NB4 (cell line): ENCODE results near the gene CTNS.

ENCODE experiments used
- DNase-seq: peaks from one replicate; pipeline ENCODE4 v3.0.0; 2010; ENCODE audit warnings: low read depth
- H3K4me3 ChIP-seq: one replicate; pipeline ENCODE4 v1.5.1; 2011; ENCODE audit warnings: mild to moderate bottlenecking, low read depth, low read length, moderate library complexity
- MYC ChIP-seq: IDR thresholded peaks from 2 replicates; pipeline ENCODE4 v1.6.1; 2011; ENCODE audit warnings: low read depth, low read length
- POLR2A ChIP-seq: IDR thresholded peaks from 2 replicates; pipeline ENCODE4 v1.6.1; 2011; ENCODE audit warnings: mild to moderate bottlenecking; ENCODE audit not compliant: insufficient read length; ENCODE audit errors: extremely low read depth
- TF ChIP-seq, protein P1 (sequence below): IDR thresholded peaks from 2 replicates; pipeline ENCODE4 v1.6.1; 2011; ENCODE audit warnings: low read depth, low read length
- TF ChIP-seq, protein P2 (sequence below): IDR thresholded peaks from one replicate; pipeline ENCODE4 v1.5.1; 2012; ENCODE audit warnings: low read depth, low read length

CTNS gene

DNA sequence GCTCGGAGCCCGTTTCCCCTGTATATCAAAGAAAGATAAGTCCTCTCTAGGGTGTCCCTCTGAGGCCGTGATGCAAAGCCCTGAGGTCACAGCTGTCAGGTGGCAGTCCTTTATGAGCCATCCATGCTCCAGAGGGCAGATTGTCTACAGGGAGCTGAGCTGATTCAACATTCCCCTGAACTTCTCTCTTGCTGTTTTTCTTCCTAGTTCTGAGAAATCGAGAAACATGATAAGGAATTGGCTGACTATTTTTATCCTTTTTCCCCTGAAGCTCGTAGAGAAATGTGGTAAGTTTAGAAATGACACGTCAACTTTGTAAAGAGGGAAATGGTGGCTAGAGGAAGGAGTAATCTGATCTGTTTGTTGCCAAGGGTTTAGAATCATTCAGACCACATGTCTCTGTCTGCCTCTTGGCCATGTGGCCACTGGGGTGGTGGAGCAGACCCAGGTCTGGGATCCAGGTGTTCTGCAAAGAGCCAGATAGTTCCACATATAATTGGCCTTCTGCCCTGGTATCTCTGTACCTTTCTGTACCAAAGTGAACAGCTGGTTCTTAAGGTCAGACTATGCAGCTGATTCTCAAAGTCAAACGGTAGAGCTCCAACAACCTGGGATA is 3.5 kb downstream of the CTNS start:
- TF ChIP-seq POLR2A (no peak), MYC (peak; percentile 85)
- TF ChIP-seq, protein P1, sequence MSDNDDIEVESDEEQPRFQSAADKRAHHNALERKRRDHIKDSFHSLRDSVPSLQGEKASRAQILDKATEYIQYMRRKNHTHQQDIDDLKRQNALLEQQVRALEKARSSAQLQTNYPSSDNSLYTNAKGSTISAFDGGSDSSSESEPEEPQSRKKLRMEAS, result peak; percentile 84
- TF ChIP-seq, protein P2, sequence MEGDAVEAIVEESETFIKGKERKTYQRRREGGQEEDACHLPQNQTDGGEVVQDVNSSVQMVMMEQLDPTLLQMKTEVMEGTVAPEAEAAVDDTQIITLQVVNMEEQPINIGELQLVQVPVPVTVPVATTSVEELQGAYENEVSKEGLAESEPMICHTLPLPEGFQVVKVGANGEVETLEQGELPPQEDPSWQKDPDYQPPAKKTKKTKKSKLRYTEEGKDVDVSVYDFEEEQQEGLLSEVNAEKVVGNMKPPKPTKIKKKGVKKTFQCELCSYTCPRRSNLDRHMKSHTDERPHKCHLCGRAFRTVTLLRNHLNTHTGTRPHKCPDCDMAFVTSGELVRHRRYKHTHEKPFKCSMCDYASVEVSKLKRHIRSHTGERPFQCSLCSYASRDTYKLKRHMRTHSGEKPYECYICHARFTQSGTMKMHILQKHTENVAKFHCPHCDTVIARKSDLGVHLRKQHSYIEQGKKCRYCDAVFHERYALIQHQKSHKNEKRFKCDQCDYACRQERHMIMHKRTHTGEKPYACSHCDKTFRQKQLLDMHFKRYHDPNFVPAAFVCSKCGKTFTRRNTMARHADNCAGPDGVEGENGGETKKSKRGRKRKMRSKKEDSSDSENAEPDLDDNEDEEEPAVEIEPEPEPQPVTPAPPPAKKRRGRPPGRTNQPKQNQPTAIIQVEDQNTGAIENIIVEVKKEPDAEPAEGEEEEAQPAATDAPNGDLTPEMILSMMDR, result no peak
- DNase-seq, result peak; percentile 57
- H3K4me3 ChIP-seq, result no peak overlapping the region

DNA sequence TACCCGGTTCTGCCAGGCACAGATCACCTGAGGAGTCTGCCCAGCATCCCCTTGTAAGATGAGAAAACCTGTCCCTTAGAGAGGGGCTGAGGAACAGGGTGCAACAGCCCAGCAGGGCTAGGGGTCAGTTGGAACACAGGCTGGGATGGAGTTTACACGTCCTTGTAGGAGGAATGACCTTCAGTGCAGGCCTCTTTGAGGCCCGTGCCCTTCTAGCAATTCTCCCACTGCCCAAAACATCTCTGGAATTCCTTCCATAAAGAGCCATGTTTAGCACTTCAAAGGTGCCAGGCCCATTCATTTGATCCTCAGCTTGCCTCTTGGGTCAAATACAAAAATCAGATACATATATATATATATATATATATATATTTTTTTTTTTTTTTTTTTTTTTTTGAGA is 4.5 kb downstream of the CTNS start:
- no peak overlapping the region for H3K4me3 ChIP-seq
- no peak for DNase-seq
- TF ChIP-seq, protein P2, result no peak
- TF ChIP-seq POLR2A (no peak), MYC (no peak)
- TF ChIP-seq, protein P1, result no peak

DNA sequence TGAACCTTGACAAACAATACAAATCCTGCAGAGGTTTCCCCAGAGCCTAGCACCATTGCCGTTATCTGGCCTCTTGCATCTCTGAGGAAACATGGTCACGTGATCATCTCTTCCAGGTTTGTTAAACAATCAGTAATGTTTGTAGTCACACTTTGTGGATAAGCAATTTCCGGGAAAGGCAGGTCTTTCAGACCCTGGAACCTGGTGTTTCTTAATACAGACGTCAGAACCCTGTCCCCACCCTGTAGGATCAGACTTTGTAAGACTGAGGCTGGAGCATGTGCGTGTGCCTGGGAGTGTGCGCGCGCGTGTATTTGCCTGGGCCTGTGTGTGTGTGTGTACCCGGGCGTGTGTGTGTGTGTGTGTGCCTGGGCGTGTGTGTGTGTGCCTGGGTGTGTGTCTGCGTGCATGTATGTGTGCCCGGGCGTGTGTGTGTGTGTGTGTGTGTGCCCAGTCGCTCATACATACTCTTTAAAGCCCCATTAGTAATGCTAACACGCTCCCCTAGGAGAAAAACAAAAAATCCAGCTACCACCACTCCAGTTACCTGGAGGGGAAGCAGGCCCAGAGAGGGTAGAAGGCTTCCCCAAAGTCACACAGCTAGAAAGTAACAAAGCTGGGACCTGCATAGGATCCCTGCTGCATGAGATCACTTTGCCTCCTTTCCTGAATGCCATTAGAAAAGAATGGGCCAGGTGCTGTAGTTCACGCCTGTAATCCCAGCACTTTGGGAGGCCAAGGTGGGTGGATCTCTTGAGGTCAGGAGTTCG is 5.3 kb downstream of the CTNS start:
- no peak for TF ChIP-seq MYC
- TF ChIP-seq, protein P1, result no peak
- TF ChIP-seq POLR2A, result no peak
- TF ChIP-seq, protein P2, result no peak
- no peak overlapping the region for H3K4me3 ChIP-seq
- DNase-seq, result no peak

DNA sequence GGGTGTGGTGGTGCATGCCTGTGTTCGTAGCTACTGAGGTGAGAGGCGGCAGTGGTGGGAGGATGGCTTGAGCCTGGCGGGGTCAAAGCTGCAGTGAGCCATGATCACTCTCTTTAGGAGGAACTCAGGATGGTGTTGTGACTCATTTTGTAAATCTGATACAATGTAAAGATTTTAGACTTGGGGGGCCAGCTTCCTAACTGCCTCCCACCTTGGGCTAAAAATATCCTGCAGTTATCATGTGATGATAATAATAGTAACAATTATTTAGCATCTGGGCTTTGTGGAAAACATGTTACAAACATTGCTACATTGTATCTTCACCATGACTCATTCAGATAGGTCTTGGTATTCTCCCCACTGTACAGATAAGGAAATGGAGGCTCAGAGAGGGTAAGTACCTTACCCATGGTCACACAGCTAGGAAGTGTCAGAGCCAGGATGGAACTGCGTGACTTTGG is 7.4 kb downstream of the CTNS start:
- H3K4me3 ChIP-seq, result no peak overlapping the region
- TF ChIP-seq POLR2A (no peak), MYC (no peak)
- TF ChIP-seq, protein P2, result no peak
- TF ChIP-seq, protein P1, result no peak
- no peak for DNase-seq

DNA sequence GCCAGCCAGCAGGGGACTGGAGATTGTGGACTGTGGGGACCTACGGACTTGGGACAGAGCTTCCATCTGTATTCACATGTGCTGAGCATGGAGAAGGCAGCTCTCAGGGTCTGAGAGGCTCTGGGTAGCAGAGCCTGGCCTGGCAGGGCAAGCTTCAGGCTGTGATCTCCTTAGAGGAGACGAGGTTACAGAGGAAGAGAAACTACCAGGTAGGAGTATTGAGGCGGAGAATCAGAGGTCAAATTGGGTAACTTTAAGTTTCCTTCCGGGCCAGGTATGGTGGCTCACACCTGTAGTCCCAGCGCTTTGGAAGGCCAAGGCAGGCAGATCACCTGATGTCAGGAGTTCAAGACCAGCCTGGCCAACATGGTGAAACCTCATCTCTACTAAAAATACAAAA is 8.8 kb downstream of the CTNS start:
- no peak for DNase-seq
- H3K4me3 ChIP-seq, result no peak overlapping the region
- TF ChIP-seq MYC, result no peak
- TF ChIP-seq, protein P1, result no peak
- TF ChIP-seq, protein P2, result no peak
- no peak for TF ChIP-seq POLR2A
